SK-N-SH treated with all-trans-retinoic acid at 6 μM for 48 hours (cell line): Measurements from ENCODE around the gene DUSP5.

Source experiments
- ATAC-seq: fragments of 200-7000 bp; cut with Tn5 transposase; 3 replicates; pipeline ENCODE4 v1.9.1; 2020; ENCODE audit warnings: mild to moderate bottlenecking, moderate library complexity
- ARNTL ChIP-seq: fragments of 450-650 bp; formaldehyde crosslinking; IDR thresholded peaks from 2 replicates; pipeline ENCODE4 v1.5.0; 2020; ENCODE audit warnings: low read depth, mild to moderate bottlenecking, moderate library complexity, borderline replicate concordance
- BACH2 ChIP-seq: fragments of 250-450 bp; sonication (Bioruptor Pico); IDR thresholded peaks from 2 replicates; pipeline ENCODE4 v1.9.0; 2021; ENCODE audit warnings: mild to moderate bottlenecking, borderline replicate concordance
- CREB5 ChIP-seq: fragments of 250-450 bp; sonication (Bioruptor Pico); IDR thresholded peaks from 2 replicates; pipeline ENCODE4 v1.5.1; 2020; ENCODE audit warnings: low read depth, mild to moderate bottlenecking, moderate library complexity
- CSDC2 ChIP-seq: fragments of 250-450 bp; sonication (Bioruptor Pico); IDR thresholded peaks from 2 replicates; pipeline ENCODE4 v1.5.0; 2020; ENCODE audit warnings: mild to moderate bottlenecking, moderate library complexity
- CSRNP3 ChIP-seq: fragments of 250-450 bp; sonication (Bioruptor Pico); IDR thresholded peaks from 2 replicates; pipeline ENCODE4 v1.5.1; 2021; ENCODE audit warnings: mild to moderate bottlenecking, moderate library complexity
- ESRRG ChIP-seq: fragments of 250-450 bp; sonication (Bioruptor Pico); IDR thresholded peaks from 2 replicates; pipeline ENCODE4 v1.6.1; 2021; ENCODE audit warnings: mild to moderate bottlenecking
- GLIS3 ChIP-seq: fragments of 250-450 bp; sonication (Bioruptor Pico); IDR thresholded peaks from 2 replicates; pipeline ENCODE4 v1.5.0; 2020; ENCODE audit warnings: mild to moderate bottlenecking, moderate library complexity
- ISL1 ChIP-seq: fragments of 250-450 bp; sonication (Bioruptor Pico); IDR thresholded peaks from 2 replicates; pipeline ENCODE4 v2.1.2; 2022; ENCODE audit warnings: mild to moderate bottlenecking, moderate library complexity
- OSR1 ChIP-seq: fragments of 250-450 bp; sonication (Bioruptor Pico); IDR thresholded peaks from 2 replicates; pipeline ENCODE4 v1.8.0; 2022; ENCODE audit warnings: moderate library complexity, mild to moderate bottlenecking, inconsistent platforms
- PATZ1 ChIP-seq: fragments of 250-450 bp; sonication (Bioruptor Pico); IDR thresholded peaks from 2 replicates; pipeline ENCODE4 v1.8.0; 2020; ENCODE audit warnings: mild to moderate bottlenecking, moderate library complexity, borderline replicate concordance
- POU6F1 ChIP-seq: fragments of 250-450 bp; sonication (Bioruptor Pico); IDR thresholded peaks from 2 replicates; pipeline ENCODE4 v1.8.0; 2021; ENCODE audit warnings: low read depth, mild to moderate bottlenecking, moderate library complexity, borderline replicate concordance
- PPARA ChIP-seq: fragments of 250-450 bp; sonication (Bioruptor Pico); IDR thresholded peaks from 2 replicates; pipeline ENCODE4 v1.5.0; 2020; ENCODE audit warnings: mild to moderate bottlenecking, borderline replicate concordance
- RARB ChIP-seq: fragments of 250-450 bp; sonication (Bioruptor Pico); IDR thresholded peaks from 2 replicates; pipeline ENCODE4 v1.8.0; 2021; ENCODE audit warnings: mild to moderate bottlenecking, moderate library complexity
- SNAI2 ChIP-seq: fragments of 250-450 bp; sonication (Bioruptor Pico); IDR thresholded peaks from 2 replicates; pipeline ENCODE4 v1.5.0; 2020; ENCODE audit warnings: mild to moderate bottlenecking, moderate library complexity
- TCF4 ChIP-seq: fragments of 250-450 bp; sonication (Bioruptor Pico); IDR thresholded peaks from 2 replicates; pipeline ENCODE4 v1.8.0; 2021; ENCODE audit warnings: mild to moderate bottlenecking, moderate library complexity, borderline replicate concordance
- TSHZ2 ChIP-seq: fragments of 250-450 bp; sonication (Bioruptor Pico); IDR thresholded peaks from 2 replicates; pipeline ENCODE4 v1.5.0; 2020; ENCODE audit warnings: mild to moderate bottlenecking, moderate library complexity
- ZC3H10 ChIP-seq: fragments of 250-450 bp; sonication (Bioruptor Pico); IDR thresholded peaks from 2 replicates; pipeline ENCODE4 v1.5.1; 2021; ENCODE audit warnings: mild to moderate bottlenecking, moderate library complexity
- ZFP3 ChIP-seq: fragments of 250-450 bp; sonication (Bioruptor Pico); IDR thresholded peaks from 2 replicates; pipeline ENCODE4 v1.5.0; 2020; ENCODE audit warnings: mild to moderate bottlenecking, moderate library complexity
- ZFP30 ChIP-seq: fragments of 450-650 bp; formaldehyde crosslinking; IDR thresholded peaks from 2 replicates; pipeline ENCODE4 v1.5.0; 2022; ENCODE audit warnings: mild to moderate bottlenecking, moderate library complexity
- ZNF565 ChIP-seq: fragments of 450-650 bp; formaldehyde crosslinking; conservative IDR thresholded peaks from 2 replicates; pipeline ENCODE4 v1.5.0; 2020; ENCODE audit warnings: low read depth, mild to moderate bottlenecking, moderate library complexity
- ZNF8 ChIP-seq: fragments of 450-650 bp; formaldehyde crosslinking; IDR thresholded peaks from 2 replicates; pipeline ENCODE4 v1.5.0; 2020; ENCODE audit warnings: mild to moderate bottlenecking, moderate library complexity

DUSP5 gene

GRCh38 chr10:110524859-110525232 is 27.1 kb downstream of the DUSP5 start (continued):
- TF ChIP-seq ZFP3 (CRISPR knock-in tag) (no peak), ZNF8 (no peak), GLIS3 (CRISPR knock-in tag) (no peak), CREB5 (CRISPR knock-in tag) (no peak), ZNF565 (no peak)
- TF ChIP-seq, all 23 proteins: peak for 0

- ATAC-seq = peak; percentile 33
- TF ChIP-seq OSR1 (no peak), BACH2 (CRISPR knock-in tag) (no peak), TSHZ2 (CRISPR knock-in tag) (no peak), ZNF8 (no peak), POU6F1 (CRISPR knock-in tag) (no peak), CSRNP3 (CRISPR knock-in tag) (no peak), TCF4 (CRISPR knock-in tag) (no peak), PPARA (no peak), ESRRG (CRISPR knock-in tag) (no peak), CSDC2 (CRISPR knock-in tag) (no peak), ZFP30 (no peak), CREB5 (CRISPR knock-in tag) (no peak), PATZ1 (no peak), RARB (CRISPR knock-in tag) (no peak), ZFP3 (CRISPR knock-in tag) (no peak), SNAI2 (CRISPR knock-in tag) (no peak), GLIS3 (CRISPR knock-in tag) (no peak), ZC3H10 (CRISPR knock-in tag) (no peak), ARNTL (no peak), ISL1 (no peak)
Observed at GRCh38 chr10:110525349-110526260, 27.9 kb downstream of the DUSP5 start.
